HL-60 (cell line): ENCODE data around the gene SERPINA9.

Experiments
- DNase-seq, 2 experiments: peaks; one replicate each; pipeline ENCODE4 v3.0.0-alpha.2; 2010 to 2020; ENCODE audit warnings: low read depth in 1 of 2, low spot score in 1 of 2
- H3K27ac ChIP-seq: fragments of 250-450 bp; sonication (Bioruptor Pico); replicated peaks from 2 replicates; pipeline ENCODE4 v1.5.1; 2020; ENCODE audit warnings: mild to moderate bottlenecking, moderate library complexity
- H3K27me3 ChIP-seq: fragments of 250-450 bp; sonication (Bioruptor Pico); 2 replicates; pipeline ENCODE4 v1.5.1; 2021; ENCODE audit warnings: mild to moderate bottlenecking, moderate library complexity; ENCODE audit not compliant: insufficient read depth, poor library complexity, severe bottlenecking
- H3K4me3 ChIP-seq: replicated peaks from 2 replicates; pipeline ENCODE4 v1.5.1; 2011; ENCODE audit warnings: mild to moderate bottlenecking, control low read depth, low read length; ENCODE audit not compliant: insufficient read depth
- CTCF ChIP-seq: IDR thresholded peaks from one replicate; pipeline ENCODE4 v1.5.1; 2011; ENCODE audit warnings: low read length, control low read depth, inconsistent platforms; ENCODE audit not compliant: insufficient read depth
- GABPA ChIP-seq: IDR thresholded peaks from 2 replicates; pipeline ENCODE4 v1.6.1; 2012; ENCODE audit warnings: low read depth
- POLR2AphosphoS5 ChIP-seq: IDR thresholded peaks from 2 replicates; pipeline ENCODE4 v1.6.1; 2012; ENCODE audit warnings: low read depth
- SPI1 ChIP-seq: IDR thresholded peaks from 2 replicates; pipeline ENCODE4 v1.6.1; 2012; ENCODE audit warnings: low read depth, mild to moderate bottlenecking, borderline replicate concordance
- TF ChIP-seq, protein P1 (sequence below): IDR thresholded peaks from 2 replicates; pipeline ENCODE4 v1.6.1; 2012; ENCODE audit warnings: low read depth; ENCODE audit not compliant: insufficient replicate concordance

SERPINA9 gene

DNA sequence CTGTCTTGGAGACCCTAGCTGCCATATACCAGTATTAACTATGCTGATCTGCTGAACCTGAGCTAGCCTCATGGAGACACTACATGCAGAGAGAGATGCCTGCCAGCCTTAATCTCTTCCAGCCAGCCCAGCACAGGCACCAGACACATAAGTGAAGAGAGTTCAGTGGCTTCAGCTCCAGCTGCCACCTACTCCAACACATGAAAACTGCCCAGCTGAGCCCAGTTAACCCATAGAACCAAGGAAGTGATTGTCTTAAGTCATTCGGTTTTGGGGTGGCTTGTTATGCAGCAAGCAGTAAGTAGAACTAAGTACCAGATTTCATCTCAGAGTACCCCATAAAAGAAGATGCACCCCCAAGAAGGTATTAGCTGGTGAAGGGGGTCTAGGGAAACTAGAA is 31.0 kb downstream of the SERPINA9 start:
- Histone ChIP-seq H3K4me3 (no peak overlapping the region), H3K27ac (no peak overlapping the region), H3K27me3 (peaks cover 3% of the 10 kb centered on the region)
- DNase-seq, result no peak
- no peak for TF ChIP-seq POLR2AphosphoS5
- TF ChIP-seq GABPA, result no peak
- no peak for TF ChIP-seq SPI1
- TF ChIP-seq CTCF, result no peak
- TF ChIP-seq, protein P1, sequence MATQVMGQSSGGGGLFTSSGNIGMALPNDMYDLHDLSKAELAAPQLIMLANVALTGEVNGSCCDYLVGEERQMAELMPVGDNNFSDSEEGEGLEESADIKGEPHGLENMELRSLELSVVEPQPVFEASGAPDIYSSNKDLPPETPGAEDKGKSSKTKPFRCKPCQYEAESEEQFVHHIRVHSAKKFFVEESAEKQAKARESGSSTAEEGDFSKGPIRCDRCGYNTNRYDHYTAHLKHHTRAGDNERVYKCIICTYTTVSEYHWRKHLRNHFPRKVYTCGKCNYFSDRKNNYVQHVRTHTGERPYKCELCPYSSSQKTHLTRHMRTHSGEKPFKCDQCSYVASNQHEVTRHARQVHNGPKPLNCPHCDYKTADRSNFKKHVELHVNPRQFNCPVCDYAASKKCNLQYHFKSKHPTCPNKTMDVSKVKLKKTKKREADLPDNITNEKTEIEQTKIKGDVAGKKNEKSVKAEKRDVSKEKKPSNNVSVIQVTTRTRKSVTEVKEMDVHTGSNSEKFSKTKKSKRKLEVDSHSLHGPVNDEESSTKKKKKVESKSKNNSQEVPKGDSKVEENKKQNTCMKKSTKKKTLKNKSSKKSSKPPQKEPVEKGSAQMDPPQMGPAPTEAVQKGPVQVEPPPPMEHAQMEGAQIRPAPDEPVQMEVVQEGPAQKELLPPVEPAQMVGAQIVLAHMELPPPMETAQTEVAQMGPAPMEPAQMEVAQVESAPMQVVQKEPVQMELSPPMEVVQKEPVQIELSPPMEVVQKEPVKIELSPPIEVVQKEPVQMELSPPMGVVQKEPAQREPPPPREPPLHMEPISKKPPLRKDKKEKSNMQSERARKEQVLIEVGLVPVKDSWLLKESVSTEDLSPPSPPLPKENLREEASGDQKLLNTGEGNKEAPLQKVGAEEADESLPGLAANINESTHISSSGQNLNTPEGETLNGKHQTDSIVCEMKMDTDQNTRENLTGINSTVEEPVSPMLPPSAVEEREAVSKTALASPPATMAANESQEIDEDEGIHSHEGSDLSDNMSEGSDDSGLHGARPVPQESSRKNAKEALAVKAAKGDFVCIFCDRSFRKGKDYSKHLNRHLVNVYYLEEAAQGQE, result no peak

GRCh38 chr14:94441531-94442205 is 34.3 kb downstream of the SERPINA9 start:
- no peak for TF ChIP-seq SPI1
- no peak for TF ChIP-seq CTCF
- TF ChIP-seq, protein P1, result no peak
- DNase-seq, result no peak
- H3K4me3 ChIP-seq, result no peak overlapping the region
- H3K27me3 ChIP-seq, result peaks cover 3% of the 10 kb centered on the region
- no peak overlapping the region for H3K27ac ChIP-seq

DNA sequence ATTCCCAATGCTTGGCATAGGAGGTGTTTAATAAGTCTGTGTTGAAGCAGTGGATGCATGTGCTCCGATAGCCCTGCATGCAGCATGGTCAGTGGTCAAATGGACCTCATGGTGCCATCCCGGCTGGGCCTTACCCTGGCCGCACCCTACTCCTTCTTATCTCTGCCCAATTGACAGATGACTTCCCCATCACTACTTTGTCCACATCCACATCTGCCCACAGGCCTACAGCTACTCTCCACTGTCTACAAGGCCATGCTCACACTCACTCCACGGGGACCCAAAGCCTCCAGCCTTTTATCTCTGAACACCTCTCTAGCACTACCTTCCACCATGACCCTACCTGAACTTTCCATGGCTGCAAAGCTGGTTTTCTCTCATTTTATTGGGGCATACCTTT is 34.9 kb downstream of the SERPINA9 start:
- no peak for TF ChIP-seq GABPA
- TF ChIP-seq SPI1, result no peak
- TF ChIP-seq CTCF, result no peak
- TF ChIP-seq POLR2AphosphoS5, result no peak
- TF ChIP-seq, protein P1, result no peak
- no peak overlapping the region for H3K27ac ChIP-seq
- no peaks in the 10 kb centered on the region for H3K27me3 ChIP-seq
- no peak for DNase-seq
- H3K4me3 ChIP-seq, result no peak overlapping the region
